Esophagus muscularis mucosa (tissue), 4 donors: ENCODE results near the gene KCNN4. TPM values are rescaled to one million over a fixed set of nuclear protein-coding genes. Genes with fewer than 3 reads are reported as not detected.
A peak's percentile ranks its signal among the peaks of the same experiment; 100 is the strongest.
"Not testable (repeated sequence)": the region's sequence is repeated elsewhere in the genome, so short reads cannot be mapped to it uniquely, and the experiment has no call there.

Experiments
- DNase-seq: peaks from one replicate; pipeline ENCODE4 v3.0.0-alpha.2; 2017; ENCODE audit errors: extremely low spot score
- H3K27ac ChIP-seq, 4 donors: fragments of 200-600 bp; sonication (generic); replicated peaks in 1 of 4; 1 replicate in 3 of 4; 2 replicates in 1 of 4; pipeline ENCODE4 v1.5.1; 2016 to 2019; ENCODE audit warnings: mild to moderate bottlenecking in 1 of 4
- H3K27me3 ChIP-seq, 4 donors: fragments of 200-600 bp; sonication (generic); one replicate each; pipeline versions ENCODE4 v1.5.1 to v1.6.0; 2016 to 2019
- H3K36me3 ChIP-seq, 4 donors: fragments of 200-600 bp; sonication (generic); one replicate each; pipeline ENCODE4 v1.5.1; 2016 to 2019
- H3K4me1 ChIP-seq, 4 donors: fragments of 200-600 bp; sonication (generic); one replicate each; pipeline ENCODE4 v1.5.1; 2016 to 2019
- H3K4me3 ChIP-seq, 4 donors: fragments of 200-600 bp; sonication (generic); 1 replicate in 2 of 4; 2 replicates in 2 of 4; pipeline ENCODE4 v1.5.1; 2016 to 2019; ENCODE audit warnings: mild to moderate bottlenecking in 4 of 4, moderate library complexity in 1 of 4
- H3K9me3 ChIP-seq, 4 donors: fragments of 200-600 bp; sonication (generic); 1 replicate in 3 of 4; 2 replicates in 1 of 4; pipeline ENCODE4 v1.5.1; 2016 to 2019
- CTCF ChIP-seq, 3 experiments: fragments of 200-600 bp in 2 of 3; fragments of 450-650 bp in 1 of 3; sonication (generic) in 2 of 3; IDR thresholded peaks; one replicate each; pipeline ENCODE4 v1.5.1; 2017 to 2019; ENCODE audit warnings: antibody characterized with exemption in 3 of 3, mild to moderate bottlenecking in 2 of 3, moderate library complexity in 1 of 3
- EP300 ChIP-seq: sonication (generic); formaldehyde crosslinking; IDR thresholded peaks from one replicate; pipeline ENCODE4 v1.6.1; 2017; ENCODE audit warnings: antibody characterized with exemption
- POLR2A ChIP-seq: fragments of 450-650 bp; IDR thresholded peaks from one replicate; pipeline ENCODE4 v1.6.1; 2017; ENCODE audit warnings: antibody characterized with exemption, moderate library complexity, mild to moderate bottlenecking, low read depth
- POLR2AphosphoS5 ChIP-seq, 2 donors: sonication (generic); formaldehyde crosslinking; IDR thresholded peaks; one replicate each; pipeline ENCODE4 v1.6.1; 2017; ENCODE audit warnings: antibody characterized with exemption in 2 of 2
- WGBS: methylation state at CpG from one replicate; pipeline ENCODE4 v1.1.5; 2018; 5-methylcytosine and 5-hydroxymethylcytosine counted together
- intact Hi-C: fragments of 100-400 bp; cut with DNase I; formaldehyde crosslinking; loops from one replicate; pipeline ENCODE4 v1.15.1; 2023
- total RNA-seq, 4 donors: library from RNA; depleted of rRNA; stranded (reverse); fragments of >200 nt; gene quantifications; one replicate each; pipeline versions ENCODE4 v1.1.0 to v1.2.1, GENCODE V29; 2016

The KCNN4 gene
- total RNA-seq, result 1 to 10 TPM; 1.7 to 6.7 (median 1.9) TPM

GRCh38 chr19:43780706-43781525 is at the start of gene KCNN4:
Gene KCNN4 (minus strand): TSS chr19:43780973. CDS start chr19:43780861, 112 bp downstream.
- Histone ChIP-seq H3K27me3 (peaks cover 0 to 72% (median 0%) of the 10 kb centered on the region in 4 donors), H3K9me3 (no peaks in the 10 kb centered on the region), H3K36me3 (no peaks in the 10 kb centered on the region), H3K4me3 (peak within 1 kb of the TSS in 2 of 4 donors; percentile 12 to 51), H3K27ac (peak within 1 kb of the TSS in 1 of 4 donors; percentile 52), H3K4me1 (peaks cover 8 to 48% (median 34%) of the 10 kb centered on the region in 4 donors)
- 40% methylated on average over 9 of the region's 19 CpGs for WGBS
- no peak for DNase-seq
- no peak for TF ChIP-seq POLR2AphosphoS5 (IDR thresholded peaks at IDR 0.05)
- TF ChIP-seq CTCF (IDR thresholded peaks at IDR 0.05), result no peak
- no peak for TF ChIP-seq POLR2A
- TF ChIP-seq EP300, result no peak
- intact Hi-C loops, result no loop called here

GRCh38 chr19:43826787-43827754 is 46.3 kb upstream of the KCNN4 start, which contains the start of gene ZNF283:
Gene ZNF283 (plus strand): TSS chr19:43827321. CDS start chr19:43833505, 6,184 bp downstream.
- Histone ChIP-seq H3K27ac (peak within 1 kb of the TSS; percentile 70 to 82 (median 73)), H3K4me3 (peak within 1 kb of the TSS; percentile 63 to 77 (median 70)), H3K27me3 (no peaks in the 10 kb centered on the region), H3K36me3 (peaks cover 19 to 40% (median 32%) of the 10 kb centered on the region in 4 donors), H3K4me1 (peaks cover 10 to 13% (median 13%) of the 10 kb centered on the region in 4 donors), H3K9me3 (no peaks in the 10 kb centered on the region)
- intact Hi-C loops, result loop anchor here (5.0 kb wide), 1 partner anchor 125 kb away; the partner anchor contains the start of gene ZNF221
- WGBS, result 14% methylated on average over 27 of the region's 46 CpGs
- TF ChIP-seq EP300 (no peak), CTCF (IDR thresholded peaks at IDR 0.05) (peak in 1 of 3 experiments; percentile 12), POLR2A (no peak), POLR2AphosphoS5 (IDR thresholded peaks at IDR 0.05) (peak; percentile 55 to 86)
- peak; percentile 95 for DNase-seq

GRCh38 chr19:43824572-43824971 is 43.8 kb upstream of the KCNN4 start:
- intact Hi-C loops, DNase-seq, H3K9me3 ChIP-seq, H3K27me3 ChIP-seq, H3K4me3 ChIP-seq, H3K27ac ChIP-seq: not testable (repeated sequence)
- WGBS, result 62% methylated on average over 4 of the region's 4 CpGs
- peaks cover 17 to 24% (median 19%) of the 10 kb centered on the region in 4 donors for H3K4me1 ChIP-seq
- peaks cover 0 to 15% (median 10%) of the 10 kb centered on the region in 4 donors for H3K36me3 ChIP-seq

GRCh38 chr19:43823856-43824255 is 43.1 kb upstream of the KCNN4 start:
- H3K27ac ChIP-seq, H3K36me3 ChIP-seq, H3K27me3 ChIP-seq, DNase-seq, H3K4me3 ChIP-seq, intact Hi-C loops, H3K9me3 ChIP-seq: not testable (repeated sequence)
- WGBS, result 72% methylated on average over 3 of the region's 3 CpGs
- H3K4me1 ChIP-seq, result peaks cover 17 to 24% (median 19%) of the 10 kb centered on the region in 4 donors

DNA sequence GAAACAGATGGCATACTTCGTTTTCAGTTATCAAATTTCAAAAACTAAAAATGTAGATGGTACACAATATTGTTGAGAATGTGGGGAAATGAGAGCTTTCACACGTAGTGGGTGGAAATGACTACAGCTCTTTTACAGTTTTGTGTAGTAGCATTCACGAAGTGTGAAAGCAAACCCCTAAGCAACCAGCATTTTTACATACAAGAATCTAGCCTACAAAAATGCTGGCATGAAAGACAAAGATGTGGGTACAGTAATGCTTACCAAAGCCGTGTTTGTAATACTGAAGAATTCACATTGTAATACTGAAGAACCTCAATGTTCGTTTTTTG is 40.1 kb upstream of the KCNN4 start:
- H3K4me3 ChIP-seq, result peak overlapping the region; percentile 46 to 65 (median 50)

More for the DNA sequence above, 40.1 kb upstream of the KCNN4 start:
- H3K27ac ChIP-seq, result no peak overlapping the region
- H3K27me3 ChIP-seq, result peaks cover 0 to 6% (median 0%) of the 10 kb centered on the region in 4 donors
- peaks cover 5 to 11% (median 8%) of the 10 kb centered on the region in 4 donors for H3K4me1 ChIP-seq
- no peaks in the 10 kb centered on the region for H3K9me3 ChIP-seq
- no peaks in the 10 kb centered on the region for H3K36me3 ChIP-seq
- intact Hi-C loops, result no loop called here
- TF ChIP-seq POLR2A (no peak), CTCF (IDR thresholded peaks at IDR 0.05) (no peak), POLR2AphosphoS5 (IDR thresholded peaks at IDR 0.05) (no peak), EP300 (no peak)
- 36% methylated on average over 5 of the region's 5 CpGs for WGBS
- DNase-seq, result no peak
